Measurements from ENCODE around the gene NIPAL3.
"Not testable (repeated sequence)": the region's sequence is repeated elsewhere in the genome, so short reads cannot be mapped to it uniquely, and the experiment has no call there.

Gene NIPAL3

DNA sequence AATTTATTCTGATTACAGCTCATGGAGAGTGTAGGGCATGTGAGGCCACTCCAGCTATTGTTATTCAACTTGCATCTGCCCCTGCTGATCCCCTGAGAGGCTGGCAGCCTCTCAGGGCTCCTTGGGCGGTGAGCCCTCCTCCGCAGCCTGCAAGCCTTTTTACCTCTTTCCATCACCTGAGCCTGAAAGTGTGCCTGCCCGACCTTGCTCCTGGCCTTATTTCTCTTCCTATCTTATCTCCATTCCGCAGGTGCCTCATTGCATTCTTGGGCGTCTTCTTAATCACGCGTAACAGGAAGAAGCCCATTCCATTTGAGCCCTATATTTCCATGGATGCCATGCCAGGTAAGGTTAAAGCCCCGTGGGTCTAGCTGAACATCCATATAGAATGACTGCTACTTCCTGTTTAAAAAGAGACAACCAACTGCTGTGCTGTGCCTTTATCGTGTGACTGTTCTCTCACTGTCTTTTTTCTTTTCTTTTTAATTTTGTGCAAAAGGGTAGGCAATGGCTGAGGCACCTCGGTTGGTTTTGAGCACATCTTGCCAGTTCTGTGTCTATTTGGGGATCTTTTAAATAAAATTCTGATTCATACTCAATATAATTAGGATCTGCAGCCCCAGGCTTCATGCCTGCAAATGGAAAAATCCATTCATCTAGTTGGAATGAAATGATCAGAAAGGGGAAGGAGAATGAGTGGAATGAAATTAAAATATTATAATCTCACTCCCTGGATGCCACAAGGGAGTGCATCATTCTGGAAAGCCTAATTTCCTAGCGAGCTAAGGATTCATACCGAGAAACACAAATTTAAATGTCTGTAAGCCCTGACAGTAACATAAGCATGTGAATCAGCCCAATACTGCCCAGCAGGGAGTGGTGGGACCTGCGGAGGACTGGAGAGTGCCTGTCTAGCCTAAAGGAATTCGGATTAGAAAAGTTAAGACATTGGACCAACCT lies 48.5 kb downstream of the NIPAL3 start:
- DNase-seq = no peak

DNA sequence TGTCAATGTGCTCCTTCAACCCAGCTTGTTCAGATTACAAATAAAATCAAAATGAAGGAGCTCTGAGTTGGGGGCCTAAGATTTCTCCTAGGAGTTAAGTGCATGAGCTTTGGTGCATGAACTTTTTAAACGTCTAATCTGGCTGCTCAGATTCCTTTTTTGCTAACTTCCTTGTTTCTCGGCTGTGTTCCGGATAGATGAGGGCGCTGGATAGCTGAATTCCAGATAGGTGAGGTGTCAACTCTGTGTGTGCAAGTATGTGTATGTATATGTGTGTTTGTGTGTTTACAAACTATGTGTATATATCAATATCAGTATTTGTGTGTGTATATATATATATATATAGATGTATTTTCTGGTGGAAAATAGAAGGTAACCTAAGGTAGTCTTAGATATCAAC lies 49.5 kb downstream of the NIPAL3 start:
- DNase-seq = no peak

DNA sequence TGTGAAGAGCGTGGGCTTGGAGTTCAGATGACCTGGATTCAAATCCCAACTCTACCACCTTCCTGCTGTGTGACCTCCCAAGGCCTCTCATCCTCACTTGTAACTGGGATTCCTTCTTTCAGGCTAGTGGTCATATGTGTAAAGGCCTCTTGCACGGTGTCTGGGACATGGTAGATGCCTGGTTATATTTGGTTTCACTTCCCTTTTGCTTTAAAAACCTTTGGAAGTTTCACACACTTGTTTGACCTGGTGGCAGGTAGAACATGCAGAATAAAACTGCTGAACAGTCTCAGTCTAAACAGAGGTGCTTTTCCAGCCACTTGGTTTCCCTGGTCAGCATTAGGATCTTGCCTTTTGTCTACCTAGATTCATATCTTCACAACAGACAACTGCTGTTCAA lies 50.0 kb downstream of the NIPAL3 start:
- DNase-seq = no peak

DNA sequence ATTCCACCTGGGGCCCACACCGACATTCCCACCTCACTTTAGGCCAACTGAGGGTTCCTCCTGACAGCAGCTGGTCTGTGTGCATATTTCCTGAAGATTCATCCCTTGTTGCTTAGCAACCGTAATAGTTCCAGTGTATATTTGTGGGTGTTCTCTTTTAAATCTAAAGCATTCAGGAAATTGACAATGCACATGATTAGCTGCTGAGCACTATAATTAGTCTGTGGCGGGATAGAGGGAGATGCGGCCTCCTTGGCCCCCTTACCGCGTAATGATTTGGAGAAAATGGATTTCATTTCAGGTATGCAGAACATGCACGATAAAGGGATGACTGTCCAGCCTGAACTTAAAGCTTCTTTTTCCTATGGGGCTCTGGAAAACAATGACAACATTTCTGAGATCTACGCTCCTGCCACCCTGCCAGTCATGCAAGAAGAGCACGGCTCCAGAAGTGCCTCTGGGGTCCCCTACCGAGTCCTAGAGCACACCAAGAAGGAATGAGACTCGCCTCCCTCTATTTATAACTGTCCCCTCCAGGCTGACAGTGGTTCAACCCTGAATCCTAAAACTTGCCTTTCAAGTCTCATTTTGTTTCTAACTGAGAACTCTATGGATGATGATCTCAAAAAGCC lies 53.2 kb downstream of the NIPAL3 start:
- peak; percentile 37 for DNase-seq

DNA sequence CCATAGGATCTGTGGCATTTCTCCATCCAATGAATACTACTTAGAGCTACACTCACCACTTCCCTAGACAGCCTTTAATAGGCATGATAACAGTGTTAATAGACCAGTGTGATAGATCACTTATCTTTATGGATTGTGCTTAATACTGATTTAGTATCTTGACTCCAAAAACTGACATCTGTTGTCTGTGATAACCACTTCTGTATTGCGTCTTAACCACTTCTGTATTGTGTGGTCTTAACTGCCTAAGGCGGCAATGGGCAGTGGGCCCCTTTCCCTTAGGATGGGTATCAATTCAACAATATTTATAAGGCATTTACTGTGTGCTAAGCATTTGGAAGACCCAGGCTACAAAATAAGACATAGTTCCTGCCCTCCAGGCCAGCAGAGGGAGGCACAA lies 55.0 kb downstream of the NIPAL3 start:
- DNase-seq = no peak

DNA sequence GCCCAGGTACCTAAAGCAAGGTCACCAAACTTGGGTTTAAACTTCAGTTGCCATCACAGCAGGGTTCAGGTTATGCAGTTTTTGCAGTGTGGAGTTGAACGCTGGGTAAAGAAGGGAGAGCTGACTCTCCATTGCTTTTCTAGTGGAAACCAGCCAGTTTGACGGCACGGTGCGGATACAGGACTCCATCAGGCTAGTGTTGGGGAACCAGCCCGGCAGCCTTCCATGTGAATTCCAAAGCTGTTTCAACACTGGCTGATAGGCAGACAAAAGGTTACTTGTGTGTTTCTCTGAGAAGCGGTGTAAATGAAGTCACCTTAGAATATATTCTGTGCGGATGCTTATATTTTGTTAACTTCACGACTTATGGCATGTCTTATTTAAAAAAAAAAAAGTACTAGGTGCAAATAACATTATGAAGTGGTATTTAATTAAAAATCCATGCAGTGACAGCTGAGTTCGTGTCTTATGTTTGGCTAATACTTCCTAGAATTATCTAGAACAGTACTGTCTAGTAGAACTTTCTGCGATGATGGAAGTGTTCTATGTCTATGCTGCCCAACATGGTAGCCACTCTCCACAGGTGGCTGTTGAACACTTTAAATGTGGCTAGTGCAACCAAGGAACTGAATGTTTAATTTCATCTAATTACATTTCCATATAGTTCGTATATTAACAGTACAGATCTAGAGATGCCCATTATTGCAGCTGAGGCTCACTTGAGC lies 57.1 kb downstream of the NIPAL3 start:
- no peak for DNase-seq

DNA sequence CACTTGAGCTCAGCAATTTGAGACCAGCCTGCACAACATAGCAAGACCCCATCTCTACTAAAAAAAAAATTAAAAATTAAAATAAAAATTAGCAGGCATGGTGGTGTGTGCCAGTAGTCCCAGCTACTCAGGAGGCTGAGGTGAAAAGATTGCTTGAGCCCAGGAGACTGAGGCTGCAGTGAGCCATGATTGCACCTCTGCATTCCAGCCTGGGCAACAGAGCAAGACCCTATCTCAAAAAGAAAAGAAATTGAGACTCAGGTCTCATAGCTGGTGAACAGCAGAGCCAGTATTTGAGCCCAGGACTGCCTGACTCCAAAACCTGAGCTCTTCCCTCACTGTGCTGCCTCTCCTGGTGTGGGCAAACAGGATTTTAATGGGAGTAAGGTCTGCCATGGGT lies 58.6 kb downstream of the NIPAL3 start:
- no peak for DNase-seq

DNA sequence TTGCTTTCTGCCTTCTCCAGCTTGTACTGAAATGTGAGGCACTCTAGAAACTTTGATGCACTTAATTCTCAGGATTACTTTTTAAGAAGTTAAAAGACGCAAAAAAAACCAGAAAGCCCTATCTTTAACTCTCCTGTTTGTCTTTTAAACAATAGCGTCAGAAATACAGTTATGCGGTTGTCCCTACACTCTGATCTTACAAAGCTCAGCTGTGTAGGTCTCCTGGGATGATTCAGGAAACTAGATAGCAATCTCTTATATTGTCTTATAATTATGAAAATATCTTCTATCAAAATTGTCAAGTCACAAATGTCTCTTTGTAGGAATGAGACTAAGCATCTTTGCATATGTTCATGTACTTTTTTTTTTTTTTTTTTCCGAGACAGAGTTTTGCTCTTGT lies 60.1 kb downstream of the NIPAL3 start:
- no peak for DNase-seq

DNA sequence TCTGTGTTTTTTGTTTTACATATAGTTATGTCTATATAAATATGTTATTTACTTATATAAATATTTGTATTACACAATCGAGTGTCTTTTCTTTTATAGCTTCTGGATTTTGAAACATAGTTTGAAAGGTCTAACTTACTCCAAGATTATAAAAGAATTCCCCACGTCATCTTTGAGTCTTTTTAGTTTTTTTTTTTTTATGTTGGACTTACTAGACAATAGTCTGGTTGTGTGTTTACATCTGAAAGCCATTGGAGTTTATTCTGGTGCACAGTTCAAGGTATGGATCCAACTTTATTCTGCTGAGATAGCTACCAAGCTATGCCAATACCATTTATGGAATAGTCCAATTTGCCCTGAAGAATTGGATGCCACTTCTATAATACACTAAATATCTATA lies 61.0 kb downstream of the NIPAL3 start:
- no peak for DNase-seq

DNA sequence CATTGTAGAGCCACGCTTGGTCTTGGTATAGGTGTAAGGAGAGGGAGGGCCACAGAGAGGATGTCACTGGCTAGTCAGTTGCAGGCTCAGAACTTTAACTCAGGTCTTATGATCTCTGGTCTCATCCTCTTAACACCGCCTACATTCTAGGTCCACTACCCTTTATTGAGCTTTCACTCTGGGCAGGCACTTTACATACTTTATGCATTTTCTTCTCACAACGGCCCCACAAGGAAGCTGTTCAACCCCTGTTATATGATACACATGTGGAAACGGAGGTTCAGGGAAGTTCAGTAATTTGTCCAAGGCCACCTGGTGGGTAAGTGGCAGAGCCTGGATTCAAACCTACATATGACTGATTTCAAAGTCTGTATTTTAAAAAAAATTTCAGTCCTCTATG lies 61.7 kb downstream of the NIPAL3 start:
- DNase-seq = no peak

DNA sequence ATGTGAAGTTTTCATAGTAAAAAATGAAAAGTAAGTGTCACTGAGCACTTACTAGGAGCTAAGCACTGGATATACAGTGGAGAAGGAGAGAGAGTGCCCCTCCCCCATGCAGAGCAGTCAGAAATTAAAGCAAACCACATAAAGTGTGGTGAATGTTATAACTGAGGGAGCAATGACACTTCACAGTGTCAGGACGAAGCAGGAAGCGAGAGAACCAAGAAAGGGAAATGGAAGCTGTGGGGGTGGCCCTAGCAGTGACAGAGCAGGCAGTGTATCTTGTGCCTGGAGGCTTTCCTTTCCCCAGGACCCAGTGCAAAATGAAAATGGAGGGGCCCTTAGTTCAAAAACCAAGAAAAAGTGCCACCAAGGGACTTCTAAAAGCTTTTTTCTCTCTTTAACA lies 65.5 kb downstream of the NIPAL3 start:
- no peak for DNase-seq

DNA sequence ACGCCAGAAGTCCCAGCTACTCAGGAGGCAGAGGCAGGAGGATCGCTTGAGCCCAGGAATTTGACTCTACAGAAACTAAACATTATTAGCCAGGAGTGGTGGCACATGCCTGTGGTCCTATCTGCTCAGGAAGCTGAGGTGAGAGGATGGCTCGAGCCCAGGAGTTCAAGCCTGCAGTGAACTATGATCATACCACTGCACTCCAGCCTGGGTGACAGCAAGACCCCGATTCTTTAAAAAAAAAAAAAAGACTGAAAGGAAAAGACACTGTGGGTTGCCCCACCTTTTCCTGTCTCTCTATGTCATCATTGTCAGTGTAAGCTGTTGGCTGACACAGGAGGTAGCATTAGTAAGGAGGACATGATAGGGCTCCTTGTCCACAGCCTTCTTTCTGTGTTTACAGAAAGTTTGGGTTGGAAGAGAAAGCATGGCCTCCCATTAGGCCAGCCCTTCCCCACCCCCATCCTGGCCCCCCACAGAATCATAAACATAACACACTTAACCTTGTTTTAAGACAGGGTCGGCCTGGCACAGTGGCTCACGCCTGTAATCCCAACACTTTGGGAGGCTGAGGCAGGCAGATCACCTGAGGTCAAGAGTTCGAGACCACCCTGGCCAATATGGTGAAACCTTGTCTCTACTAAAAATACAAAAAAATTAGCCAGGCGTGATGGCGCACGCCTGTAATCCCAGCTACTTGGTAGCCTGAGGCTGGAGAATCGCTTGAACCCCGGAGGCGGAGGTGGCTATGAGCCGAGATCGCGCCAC lies 66.4 kb downstream of the NIPAL3 start:
- no peak for DNase-seq

DNA sequence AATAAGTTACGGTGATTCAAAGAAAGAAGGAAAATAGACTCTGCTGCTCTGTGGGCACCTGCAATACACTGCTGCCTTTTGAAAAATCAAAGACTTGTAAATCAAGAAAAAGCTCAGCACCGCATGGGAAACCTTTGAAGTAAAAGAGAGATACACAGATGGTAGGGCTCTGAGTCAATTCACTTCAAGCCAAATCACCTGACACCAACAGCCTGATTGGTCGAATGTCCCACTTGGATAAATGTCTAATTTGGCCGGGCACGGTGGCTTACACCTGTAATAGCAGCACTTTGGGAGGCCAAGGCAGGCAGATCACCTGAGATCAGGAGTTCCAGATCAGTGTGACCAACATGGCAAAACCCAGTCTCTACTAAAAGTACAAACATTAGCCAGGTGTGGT lies 67.8 kb downstream of the NIPAL3 start:
- no peak for DNase-seq

DNA sequence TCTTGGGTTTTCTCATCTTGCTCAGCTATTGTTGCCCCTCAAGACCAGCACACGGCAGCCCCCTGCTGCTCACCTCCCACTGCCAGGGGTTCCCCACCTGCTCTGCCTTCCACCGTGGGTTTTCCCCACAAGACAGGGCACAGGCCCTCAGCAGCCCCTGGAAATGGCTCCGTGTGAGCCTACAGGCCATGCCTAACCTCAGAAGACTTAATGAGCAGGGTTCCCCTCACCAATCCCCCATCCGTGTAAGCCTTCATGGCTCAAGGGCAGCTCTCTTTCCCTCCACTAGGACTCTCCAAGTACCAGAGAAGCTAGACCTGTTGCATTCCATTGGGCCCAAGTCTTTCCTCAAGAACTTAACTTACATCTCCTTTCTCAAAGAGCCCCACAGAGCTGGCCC lies 68.6 kb downstream of the NIPAL3 start:
- no peak for DNase-seq

DNA sequence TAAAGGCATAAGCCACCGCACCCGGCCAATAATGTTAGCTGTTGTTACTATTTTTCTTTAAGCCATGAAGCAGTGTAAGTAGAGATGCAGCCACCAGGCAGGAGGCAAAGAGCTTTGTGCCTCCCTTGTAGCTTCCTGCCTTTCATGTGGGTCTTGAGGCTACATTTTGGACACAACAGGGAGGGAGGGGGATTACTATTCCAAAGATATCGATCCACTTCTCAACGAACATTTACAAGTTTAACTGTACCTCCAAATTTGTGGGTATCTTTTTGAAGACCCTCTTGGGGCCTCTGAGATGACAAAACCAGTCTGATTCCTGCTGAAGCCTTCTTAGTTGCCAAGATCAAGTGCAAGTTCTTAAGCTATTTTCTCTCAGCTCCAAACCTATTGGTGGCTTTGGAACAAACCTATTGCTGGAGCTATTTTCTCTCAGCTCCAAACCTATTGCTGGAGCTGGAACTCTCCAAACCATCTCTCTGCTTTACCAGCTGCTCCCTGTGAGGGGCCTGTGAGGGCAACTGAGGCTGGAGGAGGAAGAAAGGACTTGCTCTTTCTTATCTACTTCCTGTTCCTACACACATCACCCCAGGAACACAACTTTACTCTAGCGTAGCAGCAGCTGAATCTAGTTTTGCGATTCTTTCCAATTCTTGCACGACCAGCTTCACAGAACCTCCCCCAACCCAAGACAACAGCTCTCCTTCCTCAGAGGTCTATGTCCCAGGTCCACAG lies 70.9 kb downstream of the NIPAL3 start:
- DNase-seq = no peak

DNA sequence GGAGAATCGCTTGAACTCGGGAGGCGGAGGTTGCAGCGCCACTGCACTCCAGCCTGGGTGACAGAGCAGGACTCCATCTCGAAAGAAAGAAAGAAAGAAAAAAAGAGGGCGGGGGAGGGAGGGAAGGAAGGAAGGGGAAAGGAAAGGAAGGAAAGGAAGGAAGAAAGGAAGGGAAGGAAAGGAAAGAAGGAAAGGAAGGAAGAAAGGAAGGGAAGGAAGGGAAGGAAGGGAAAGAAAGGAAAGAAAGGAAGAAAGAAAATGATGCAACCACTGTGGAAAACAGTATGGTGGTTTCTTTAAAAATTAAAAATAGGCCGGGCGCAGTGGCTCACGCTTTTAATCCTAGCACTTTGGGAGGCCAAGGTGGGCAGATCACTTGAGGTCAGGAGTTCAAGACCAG lies 71.9 kb downstream of the NIPAL3 start:
- no peak for DNase-seq

DNA sequence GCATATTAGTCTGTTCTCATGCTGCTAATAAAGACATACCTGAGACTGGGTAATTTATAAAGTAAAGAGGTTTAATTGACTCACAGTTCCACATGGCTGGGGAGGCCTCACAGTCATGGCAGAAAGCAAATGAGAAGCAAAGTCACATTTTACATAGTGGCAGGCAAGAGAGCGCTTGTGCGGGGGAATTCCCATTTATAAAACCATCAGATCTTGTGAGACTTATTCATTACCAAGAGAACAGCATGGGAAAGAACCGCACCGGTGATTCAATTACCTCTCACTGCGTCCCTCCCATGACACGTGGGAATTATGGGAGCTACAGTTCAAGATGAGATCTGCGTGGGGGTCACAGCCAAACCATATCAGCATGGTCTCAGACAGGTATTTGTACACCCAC lies 72.6 kb downstream of the NIPAL3 start:
- not testable (repeated sequence) for DNase-seq

DNA sequence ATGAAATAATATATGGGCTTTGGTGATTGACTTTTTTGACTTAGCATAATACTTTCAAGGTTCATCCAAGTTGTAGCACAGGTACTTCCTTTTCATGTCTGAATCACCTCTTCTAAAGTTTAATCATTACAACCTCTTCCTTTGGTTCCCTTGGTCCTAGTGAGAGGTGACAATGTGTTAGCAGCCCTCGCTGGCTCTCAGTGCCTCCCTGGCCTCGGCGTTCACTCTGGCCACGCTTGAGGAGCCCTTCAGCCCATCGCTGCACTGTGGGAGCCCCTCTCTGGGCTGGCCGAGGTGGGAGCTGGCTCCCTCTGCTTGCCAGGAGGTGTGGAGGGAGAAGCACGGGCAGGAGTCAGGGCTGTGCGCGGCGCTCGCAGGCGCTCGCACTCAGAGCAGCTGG lies 74.1 kb downstream of the NIPAL3 start:
- DNase-seq = no peak

DNA sequence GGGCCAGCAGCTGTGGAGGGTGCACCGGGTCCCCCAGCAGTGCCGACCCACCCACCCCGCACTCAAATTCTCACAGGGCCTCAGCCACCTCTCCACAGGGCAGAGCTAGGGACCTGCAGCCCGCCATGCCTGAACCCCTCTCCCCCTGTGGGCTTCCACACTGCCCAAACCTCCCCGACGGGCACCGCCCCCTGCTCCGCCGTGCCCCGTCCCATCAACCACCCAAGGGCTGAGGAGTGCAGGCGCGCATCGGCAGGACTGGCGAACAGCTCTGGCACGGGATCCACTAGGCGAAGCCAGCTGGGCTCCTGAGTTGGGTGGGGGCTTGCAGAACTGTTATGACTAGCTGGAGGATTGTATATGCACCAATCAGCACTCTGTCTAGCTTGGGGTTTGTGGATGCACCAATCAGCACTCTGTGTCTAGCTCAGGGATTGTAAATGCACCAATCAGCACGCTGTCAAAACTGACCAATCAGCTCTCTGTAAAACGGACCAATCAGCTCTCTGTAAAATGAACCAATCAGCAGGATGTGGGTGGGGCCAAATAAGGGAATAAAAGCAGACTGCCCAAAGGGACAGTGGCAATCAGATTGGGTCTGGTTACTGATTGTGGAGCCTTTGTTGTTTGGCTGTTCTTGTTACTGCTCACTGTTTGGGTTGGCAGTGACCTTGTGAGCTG lies 74.6 kb downstream of the NIPAL3 start:
- DNase-seq = no peak

DNA sequence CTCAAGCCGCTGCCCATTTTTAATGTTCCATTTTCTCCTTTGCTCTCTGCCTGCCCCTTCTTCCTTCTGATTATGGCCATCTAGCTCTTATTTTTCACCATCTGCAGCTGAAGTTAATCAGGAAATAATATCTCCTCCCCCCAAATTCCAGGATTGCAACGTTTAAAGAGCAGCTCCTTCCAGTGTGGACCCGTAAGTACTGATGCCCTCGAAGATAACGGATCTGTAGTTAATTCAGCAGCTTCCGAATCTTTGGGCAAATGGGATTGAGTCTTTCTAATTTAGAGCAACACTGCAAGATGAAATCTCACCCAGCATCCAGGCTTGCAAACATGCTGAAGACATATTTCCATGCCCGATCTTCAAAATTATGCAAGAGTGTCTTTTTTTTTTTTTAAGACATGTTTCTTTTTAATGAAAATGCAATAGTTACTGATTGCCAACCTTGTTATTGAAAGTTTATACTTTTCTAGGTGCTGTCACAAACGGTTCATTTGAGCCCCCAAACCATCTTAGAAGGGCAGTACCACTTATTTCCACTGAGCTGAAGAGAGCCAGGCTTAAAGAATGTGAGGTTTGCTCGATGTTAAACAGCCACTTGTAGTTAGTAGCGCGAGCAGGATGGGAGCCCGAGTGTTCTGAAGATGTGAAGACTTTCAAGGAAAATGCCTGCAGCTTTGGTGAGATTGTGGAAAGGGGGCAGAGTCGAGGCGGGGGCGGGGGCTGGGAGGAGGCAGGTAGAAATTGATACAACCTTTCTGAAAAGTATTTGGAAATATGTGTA lies 76.2 kb downstream of the NIPAL3 start:
- DNase-seq = no peak

DNA sequence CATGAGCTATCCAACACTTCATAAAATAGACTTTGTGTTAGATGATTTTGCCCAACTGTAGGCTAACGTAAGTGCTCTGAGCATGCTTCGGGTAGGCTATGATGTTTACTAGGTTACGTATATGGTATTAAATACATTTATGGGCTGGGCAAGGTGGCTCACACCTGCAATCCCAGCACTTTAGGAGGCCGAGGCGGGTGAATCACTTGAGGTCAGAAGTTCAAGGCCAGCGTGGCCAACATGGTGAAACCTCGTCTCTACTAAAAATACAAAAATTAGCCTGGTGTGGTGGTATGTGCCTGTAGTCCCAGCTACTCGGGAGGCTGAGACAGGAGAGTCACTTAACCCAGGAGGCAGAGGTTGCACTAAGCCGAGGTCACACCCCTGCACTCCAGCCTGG lies 77.3 kb downstream of the NIPAL3 start:
- not testable (repeated sequence) for DNase-seq
